HepG2 (cell line): Measurements from ENCODE around the gene ABHD12. TPM values are rescaled to one million over a fixed set of nuclear protein-coding genes. Genes with fewer than 3 reads are reported as not detected.

Experiments used
- ATAC-seq: fragments of 200-7000 bp; cut with Tn5 transposase; 3 replicates; pipeline ENCODE4 v1.9.1; 2020; ENCODE audit warnings: mild to moderate bottlenecking, moderate library complexity
- BruUV-seq: library from RNA; stranded (reverse); fragments of 400-500 nt; replicated peaks from 2 replicates; lab custom pipeline; 2021; lab: Mats Ljungman, UMichigan
- CTCF ChIA-PET: fragments of 300-600 bp; formaldehyde crosslinking; extraction: SDS; loops from one replicate; lab custom pipeline; 2021; ENCODE audit warnings: low total read pairs, inconsistent platforms, low intra/inter-chr PET ratio; lab: Yijun Ruan, JAX
- POLR2A ChIA-PET: fragments of 350-600 bp; sonication (Branson Sonifier 250); formaldehyde crosslinking; loops from one replicate; lab custom pipeline; 2020; ENCODE audit warnings: antibody characterized with exemption, inconsistent platforms; lab: Yijun Ruan, JAX
- DNase-seq: peaks from one replicate; pipeline ENCODE4 v3.0.0-alpha.2; 2015; ENCODE audit warnings: low spot score
- FAIRE-seq: peaks from 3 replicates; lab custom pipeline; 2011; peaks lifted over from hg19 to GRCh38; lab: Jason Lieb, UNC
- H2AFZ ChIP-seq: one replicate; pipeline ENCODE4 v1.6.1; 2011; ENCODE audit warnings: low read length, inconsistent platforms
- H3K27ac ChIP-seq: fragments of 300-600 bp; 3 replicates; pipeline ENCODE4 v1.8.0; 2011; ENCODE audit warnings: mixed run types, mild to moderate bottlenecking, mixed read lengths, low read length, inconsistent platforms; ENCODE audit not compliant: insufficient read depth; ENCODE audit errors: extremely low read length
- H3K27me3 ChIP-seq, 2 experiments: fragments of 200-600 bp in 1 of 2; 2 replicates in 1 of 2; 3 replicates in 1 of 2; pipeline versions ENCODE4 v1.6.0 to v1.8.0; 2011; ENCODE audit warnings: low read length in 2 of 2, mild to moderate bottlenecking in 2 of 2, moderate library complexity in 2 of 2, inconsistent platforms in 1 of 2; ENCODE audit not compliant: insufficient read depth in 2 of 2, control insufficient read depth in 1 of 2
- H3K36me3 ChIP-seq, 2 experiments: fragments of 200-600 bp in 1 of 2; replicated peaks in 1 of 2; 2 replicates in 1 of 2; 3 replicates in 1 of 2; pipeline versions ENCODE4 v1.5.1 to v1.8.0; 2011; ENCODE audit warnings: low read length in 2 of 2, inconsistent platforms in 1 of 2; ENCODE audit not compliant: insufficient read depth in 2 of 2, control insufficient read depth in 1 of 2
- H3K4me1 ChIP-seq: 2 replicates; pipeline ENCODE4 v1.5.1; 2012; ENCODE audit warnings: low read length, inconsistent platforms; ENCODE audit not compliant: insufficient read depth
- H3K4me2 ChIP-seq: 2 replicates; pipeline ENCODE4 v1.6.0; 2011; ENCODE audit warnings: low read depth, low read length, inconsistent platforms
- H3K4me3 ChIP-seq, 3 experiments: fragments of 200-600 bp in 1 of 3; sonication (generic), shearing (Covaris generic) in 1 of 3; replicated peaks in 1 of 3; 2 replicates each; pipeline ENCODE4 v1.5.1; 2011 to 2016; ENCODE audit warnings: low read length in 3 of 3, inconsistent platforms in 2 of 3, low read depth in 2 of 3, mild to moderate bottlenecking in 2 of 3, control low read depth in 1 of 3, mixed read lengths in 1 of 3; ENCODE audit not compliant: insufficient read depth in 1 of 3
- H3K79me2 ChIP-seq: one replicate; pipeline ENCODE4 v1.6.1; 2011; ENCODE audit warnings: low read length, inconsistent platforms; ENCODE audit not compliant: insufficient read depth
- H3K9ac ChIP-seq: 2 replicates; pipeline ENCODE4 v1.6.0; 2011; ENCODE audit warnings: mild to moderate bottlenecking, low read depth, low read length, inconsistent platforms; ENCODE audit not compliant: insufficient read depth
- H3K9me3 ChIP-seq: 2 replicates; pipeline ENCODE4 v1.5.1; 2012; ENCODE audit warnings: mild to moderate bottlenecking, low read length
- H4K20me1 ChIP-seq: 2 replicates; pipeline ENCODE4 v1.6.0; 2011; ENCODE audit warnings: inconsistent platforms, mild to moderate bottlenecking, low read length, moderate library complexity; ENCODE audit not compliant: insufficient read depth
- ASH2L ChIP-seq: fragments of 300-600, 200-600 bp; sonication (generic); IDR thresholded peaks from 2 replicates; pipeline ENCODE4 v1.7.0; 2017; ENCODE audit warnings: low read depth, mild to moderate bottlenecking, moderate library complexity, mixed read lengths, low read length; ENCODE audit not compliant: insufficient read length
- CREM ChIP-seq, 2 experiments: sonication (generic) in 1 of 2; formaldehyde crosslinking in 1 of 2; IDR thresholded peaks; 2 replicates each; pipeline versions ENCODE4 v1.4.0 to v1.6.1; 2016 to 2020; ENCODE audit warnings: antibody characterized with exemption in 1 of 2, mild to moderate bottlenecking in 1 of 2, missing genetic modification reagents in 1 of 2
- DR1 ChIP-seq: sonication (generic); formaldehyde crosslinking; IDR thresholded peaks from 2 replicates; pipeline ENCODE4 v1.8.0; 2021; ENCODE audit warnings: mild to moderate bottlenecking, missing genetic modification reagents, inconsistent platforms
- GABPB1 ChIP-seq: IDR thresholded peaks from 2 replicates; pipeline ENCODE4 v1.6.1; 2016; ENCODE audit warnings: mild to moderate bottlenecking, missing genetic modification reagents, moderate library complexity, missing compliant biosample characterization
- HHEX ChIP-seq: IDR thresholded peaks from 2 replicates; pipeline ENCODE4 v1.6.1; 2016; ENCODE audit warnings: control low read depth
- HNRNPK ChIP-seq: fragments of 200-400 bp; formaldehyde crosslinking; IDR thresholded peaks from 2 replicates; pipeline ENCODE4 v1.6.1; 2018; ENCODE audit warnings: low read length, low read depth, moderate library complexity, mild to moderate bottlenecking; ENCODE audit not compliant: poor library complexity, severe bottlenecking
- JUNB ChIP-seq: sonication (generic); formaldehyde crosslinking; IDR thresholded peaks from 2 replicates; pipeline ENCODE4 v1.8.0; 2022; ENCODE audit warnings: missing genetic modification reagents, mild to moderate bottlenecking, borderline replicate concordance
- NFKB2 ChIP-seq: sonication (generic); formaldehyde crosslinking; IDR thresholded peaks from 2 replicates; pipeline ENCODE4 v1.4.0; 2020; ENCODE audit warnings: missing genetic modification reagents, borderline replicate concordance
- RBAK ChIP-seq: sonication (generic); formaldehyde crosslinking; IDR thresholded peaks from 2 replicates; pipeline ENCODE4 v1.5.1; 2020; ENCODE audit warnings: mild to moderate bottlenecking, missing genetic modification reagents
- SMYD3 ChIP-seq: sonication (generic); formaldehyde crosslinking; IDR thresholded peaks from 2 replicates; pipeline ENCODE4 v1.8.1; 2023; ENCODE audit warnings: mild to moderate bottlenecking, missing genetic modification reagents
- SP2 ChIP-seq: sonication (generic); formaldehyde crosslinking; IDR thresholded peaks from 2 replicates; pipeline ENCODE4 v1.5.1; 2020; ENCODE audit warnings: mild to moderate bottlenecking, missing genetic modification reagents
- TFE3 ChIP-seq: IDR thresholded peaks from 2 replicates; pipeline ENCODE4 v1.6.1; 2016
- TGIF2 ChIP-seq: IDR thresholded peaks from 2 replicates; pipeline ENCODE4 v1.6.1; 2016; ENCODE audit warnings: control low read depth, missing compliant biosample characterization
- TOE1 ChIP-seq: sonication (generic); formaldehyde crosslinking; IDR thresholded peaks from 2 replicates; pipeline ENCODE4 v1.4.0; 2020; ENCODE audit warnings: mild to moderate bottlenecking, missing genetic modification reagents
- ZMYM4 ChIP-seq: sonication (generic); formaldehyde crosslinking; IDR thresholded peaks from 2 replicates; pipeline ENCODE4 v1.8.1; 2023; ENCODE audit warnings: mild to moderate bottlenecking, missing genetic modification reagents
- ZSCAN22 ChIP-seq: sonication (generic); formaldehyde crosslinking; IDR thresholded peaks from 2 replicates; pipeline ENCODE4 v1.4.0; 2020; ENCODE audit warnings: mild to moderate bottlenecking, missing genetic modification reagents
- WGBS: methylation state at CpG from one replicate; pipeline ENCODE4 v1.1.6; 2017; ENCODE audit warnings: low lambda C conversion rate; 5-methylcytosine and 5-hydroxymethylcytosine counted together
- in situ Hi-C: cut with HindIII; loops from 2 replicates; pipeline ENCODE4 v1.10.0; 2017; ENCODE audit warnings: low pct_unique_long_range_greater_than_20kb; ENCODE audit not compliant: extremely low pct_ligation_motif_present
- intact Hi-C: fragments of 100-400 bp; cut with micrococcal nuclease; formaldehyde crosslinking; loops from one replicate; pipeline ENCODE4 v1.10.0; 2022; ENCODE audit not compliant: unreplicated experiment
- polyA plus RNA-seq, 8 experiments: library from polyadenylated mRNA; depleted of rRNA in 3 of 8; stranded (reverse) in 7 of 8; unstranded in 1 of 8; fragments of >200 nt; fragmentation: Illumina TruSeq in 4 of 8; extraction: Trizol in 4 of 8; gene quantifications; 2 replicates each; pipeline versions ENCODE4 v1.2.1 to v1.2.3, GENCODE V29; 2011 to 2016; ENCODE audit warnings: low read depth in 4 of 8, missing spikeins in 1 of 8, mixed read lengths in 1 of 8; ENCODE audit not compliant: insufficient read depth in 1 of 8
- total RNA-seq, 5 experiments: library from RNA; depleted of rRNA; stranded (reverse); fragments of >200 nt; fragmentation: Illumina TruSeq; extraction: Trizol; gene quantifications; 2 replicates each; pipeline ENCODE4 v1.2.3, GENCODE V29; 2016; ENCODE audit warnings: low read depth in 1 of 5
- TF ChIP-seq, protein P1 (sequence below): IDR thresholded peaks from 2 replicates; pipeline ENCODE4 v1.4.0; 2020; ENCODE audit warnings: mild to moderate bottlenecking, missing genetic modification reagents
- TF ChIP-seq, protein P2 (sequence below): sonication (generic); formaldehyde crosslinking; IDR thresholded peaks from 2 replicates; pipeline ENCODE4 v1.5.1; 2020; ENCODE audit warnings: missing genetic modification reagents, mild to moderate bottlenecking, borderline replicate concordance

Gene ABHD12
- total and polyA plus RNA-seq, 2 of the 13 experiments (the other 11 are each of a cell fraction or from before 2014, with no cell fraction given), result 23.5 to 72.1 TPM

DNA sequence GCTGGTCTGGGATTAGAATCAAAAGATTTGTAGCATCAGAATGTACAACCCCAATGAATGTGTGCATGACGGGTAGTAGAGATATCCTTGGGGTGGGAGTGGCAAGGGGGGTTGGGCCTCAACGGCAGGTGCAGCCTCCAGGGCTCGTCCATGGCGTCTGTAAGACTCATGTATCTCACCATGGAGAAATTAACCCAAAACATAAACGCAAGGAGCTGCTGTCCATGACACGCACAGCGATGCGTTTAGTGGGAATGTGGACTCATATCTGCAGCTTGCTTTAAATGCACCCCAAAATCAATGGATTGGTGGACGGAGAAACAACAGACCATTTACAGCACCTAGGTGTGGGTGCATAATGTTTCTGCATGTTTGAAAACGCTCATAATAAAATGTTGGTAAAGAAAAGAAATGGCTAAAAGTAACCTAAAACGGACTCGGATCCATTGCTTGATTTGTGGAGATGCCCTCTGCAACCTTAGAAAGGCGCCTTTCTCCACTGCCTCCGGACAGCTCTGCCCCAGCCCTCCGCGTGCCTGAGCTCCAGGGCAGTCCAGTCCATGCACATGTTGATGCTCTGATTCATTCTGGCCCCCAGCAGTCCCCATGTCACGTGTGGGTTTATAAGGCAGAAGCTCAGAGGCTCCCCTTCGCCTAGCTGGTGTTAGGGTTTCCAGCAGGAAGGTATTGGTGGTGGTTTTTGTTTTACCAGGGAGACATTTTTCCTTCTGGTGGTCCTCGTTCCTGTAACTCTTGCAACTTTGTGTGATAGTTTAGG, 118.2 kb downstream of the ABHD12 start:
- BruUV-seq, result no TSS peak
- no peaks in the 10 kb centered on the region for H3K9me3 ChIP-seq
- ATAC-seq (no peak), DNase-seq (no peak), FAIRE-seq (no peak)
- H3K36me3 ChIP-seq, result peaks cover 55 to 73% of the 10 kb centered on the region in 2 experiments
- H3K27me3 ChIP-seq, result no peaks in the 10 kb centered on the region
- no peak overlapping the region for H3K27ac ChIP-seq
- no peaks in the 10 kb centered on the region for H3K4me1 ChIP-seq
- intact Hi-C loops, result no loop called here
- no peak overlapping the region for H3K4me2 ChIP-seq
- WGBS, result 95% methylated on average over 19 of the region's 19 CpGs
- CTCF ChIA-PET, result no interaction called here
- no peaks in the 10 kb centered on the region for H3K79me2 ChIP-seq
- H4K20me1 ChIP-seq, result no peaks in the 10 kb centered on the region
- in situ Hi-C loops, result no loop called here
- POLR2A ChIA-PET, result no interaction called here
- no peak overlapping the region for H2AFZ ChIP-seq
- no peak overlapping the region for H3K9ac ChIP-seq
- no peak overlapping the region for H3K4me3 ChIP-seq
- TF ChIP-seq ASH2L, result no peak
- no peak for TF ChIP-seq TGIF2
- TF ChIP-seq ZSCAN22, result no peak
- TF ChIP-seq, protein P1, sequence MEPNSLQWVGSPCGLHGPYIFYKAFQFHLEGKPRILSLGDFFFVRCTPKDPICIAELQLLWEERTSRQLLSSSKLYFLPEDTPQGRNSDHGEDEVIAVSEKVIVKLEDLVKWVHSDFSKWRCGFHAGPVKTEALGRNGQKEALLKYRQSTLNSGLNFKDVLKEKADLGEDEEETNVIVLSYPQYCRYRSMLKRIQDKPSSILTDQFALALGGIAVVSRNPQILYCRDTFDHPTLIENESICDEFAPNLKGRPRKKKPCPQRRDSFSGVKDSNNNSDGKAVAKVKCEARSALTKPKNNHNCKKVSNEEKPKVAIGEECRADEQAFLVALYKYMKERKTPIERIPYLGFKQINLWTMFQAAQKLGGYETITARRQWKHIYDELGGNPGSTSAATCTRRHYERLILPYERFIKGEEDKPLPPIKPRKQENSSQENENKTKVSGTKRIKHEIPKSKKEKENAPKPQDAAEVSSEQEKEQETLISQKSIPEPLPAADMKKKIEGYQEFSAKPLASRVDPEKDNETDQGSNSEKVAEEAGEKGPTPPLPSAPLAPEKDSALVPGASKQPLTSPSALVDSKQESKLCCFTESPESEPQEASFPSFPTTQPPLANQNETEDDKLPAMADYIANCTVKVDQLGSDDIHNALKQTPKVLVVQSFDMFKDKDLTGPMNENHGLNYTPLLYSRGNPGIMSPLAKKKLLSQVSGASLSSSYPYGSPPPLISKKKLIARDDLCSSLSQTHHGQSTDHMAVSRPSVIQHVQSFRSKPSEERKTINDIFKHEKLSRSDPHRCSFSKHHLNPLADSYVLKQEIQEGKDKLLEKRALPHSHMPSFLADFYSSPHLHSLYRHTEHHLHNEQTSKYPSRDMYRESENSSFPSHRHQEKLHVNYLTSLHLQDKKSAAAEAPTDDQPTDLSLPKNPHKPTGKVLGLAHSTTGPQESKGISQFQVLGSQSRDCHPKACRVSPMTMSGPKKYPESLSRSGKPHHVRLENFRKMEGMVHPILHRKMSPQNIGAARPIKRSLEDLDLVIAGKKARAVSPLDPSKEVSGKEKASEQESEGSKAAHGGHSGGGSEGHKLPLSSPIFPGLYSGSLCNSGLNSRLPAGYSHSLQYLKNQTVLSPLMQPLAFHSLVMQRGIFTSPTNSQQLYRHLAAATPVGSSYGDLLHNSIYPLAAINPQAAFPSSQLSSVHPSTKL (CRISPR knock-in tag), result no peak
- TF ChIP-seq ZMYM4 (CRISPR knock-in tag), result no peak
- no peak for TF ChIP-seq SP2 (CRISPR knock-in tag)
- no peak for TF ChIP-seq TFE3
- TF ChIP-seq CREM (IDR thresholded peaks at IDR 0.05), result no peak
- no peak for TF ChIP-seq CREM (CRISPR knock-in tag; IDR thresholded peaks at IDR 0.05)
- TF ChIP-seq, protein P2, sequence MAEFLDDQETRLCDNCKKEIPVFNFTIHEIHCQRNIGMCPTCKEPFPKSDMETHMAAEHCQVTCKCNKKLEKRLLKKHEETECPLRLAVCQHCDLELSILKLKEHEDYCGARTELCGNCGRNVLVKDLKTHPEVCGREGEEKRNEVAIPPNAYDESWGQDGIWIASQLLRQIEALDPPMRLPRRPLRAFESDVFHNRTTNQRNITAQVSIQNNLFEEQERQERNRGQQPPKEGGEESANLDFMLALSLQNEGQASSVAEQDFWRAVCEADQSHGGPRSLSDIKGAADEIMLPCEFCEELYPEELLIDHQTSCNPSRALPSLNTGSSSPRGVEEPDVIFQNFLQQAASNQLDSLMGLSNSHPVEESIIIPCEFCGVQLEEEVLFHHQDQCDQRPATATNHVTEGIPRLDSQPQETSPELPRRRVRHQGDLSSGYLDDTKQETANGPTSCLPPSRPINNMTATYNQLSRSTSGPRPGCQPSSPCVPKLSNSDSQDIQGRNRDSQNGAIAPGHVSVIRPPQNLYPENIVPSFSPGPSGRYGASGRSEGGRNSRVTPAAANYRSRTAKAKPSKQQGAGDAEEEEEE, result no peak
- no peak for TF ChIP-seq TOE1 (CRISPR knock-in tag)
- TF ChIP-seq SMYD3 (CRISPR knock-in tag), result no peak
- no peak for TF ChIP-seq GABPB1 (CRISPR knock-in tag)
- no peak for TF ChIP-seq DR1
- no peak for TF ChIP-seq NFKB2
- no peak for TF ChIP-seq HNRNPK
- no peak for TF ChIP-seq JUNB (CRISPR knock-in tag)
- no peak for TF ChIP-seq RBAK (CRISPR knock-in tag)
- no peak for TF ChIP-seq HHEX (CRISPR knock-in tag)
